GM21786 (cell line): ENCODE measurements around the gene DCC.

ENCODE experiments used
- ATAC-seq: cut with Tn5 transposase; IDR thresholded peaks from one replicate; pipeline ENCODE4 v1.9.1; 2021; ENCODE audit not compliant: unreplicated experiment

Gene DCC

DNA sequence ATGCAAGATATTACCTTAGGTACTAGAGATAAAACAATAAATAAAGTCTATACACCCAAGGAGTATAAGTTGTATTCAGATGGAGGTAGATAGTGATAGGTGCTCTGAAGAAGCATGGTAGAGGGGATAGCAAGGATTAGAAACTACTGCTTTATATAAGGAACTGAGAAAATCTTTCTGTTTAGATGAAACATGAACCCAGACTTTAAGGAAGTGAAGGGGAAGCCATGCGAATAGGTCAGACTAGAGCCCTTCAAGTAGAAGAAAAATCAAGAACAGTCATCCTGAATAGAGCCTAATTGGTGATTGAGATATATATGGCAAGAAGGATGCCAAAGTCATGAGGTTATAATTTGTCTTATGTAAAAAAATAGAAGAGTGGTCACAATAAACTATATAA, 984.4 kb downstream of the DCC start:
- no peak for ATAC-seq

DNA sequence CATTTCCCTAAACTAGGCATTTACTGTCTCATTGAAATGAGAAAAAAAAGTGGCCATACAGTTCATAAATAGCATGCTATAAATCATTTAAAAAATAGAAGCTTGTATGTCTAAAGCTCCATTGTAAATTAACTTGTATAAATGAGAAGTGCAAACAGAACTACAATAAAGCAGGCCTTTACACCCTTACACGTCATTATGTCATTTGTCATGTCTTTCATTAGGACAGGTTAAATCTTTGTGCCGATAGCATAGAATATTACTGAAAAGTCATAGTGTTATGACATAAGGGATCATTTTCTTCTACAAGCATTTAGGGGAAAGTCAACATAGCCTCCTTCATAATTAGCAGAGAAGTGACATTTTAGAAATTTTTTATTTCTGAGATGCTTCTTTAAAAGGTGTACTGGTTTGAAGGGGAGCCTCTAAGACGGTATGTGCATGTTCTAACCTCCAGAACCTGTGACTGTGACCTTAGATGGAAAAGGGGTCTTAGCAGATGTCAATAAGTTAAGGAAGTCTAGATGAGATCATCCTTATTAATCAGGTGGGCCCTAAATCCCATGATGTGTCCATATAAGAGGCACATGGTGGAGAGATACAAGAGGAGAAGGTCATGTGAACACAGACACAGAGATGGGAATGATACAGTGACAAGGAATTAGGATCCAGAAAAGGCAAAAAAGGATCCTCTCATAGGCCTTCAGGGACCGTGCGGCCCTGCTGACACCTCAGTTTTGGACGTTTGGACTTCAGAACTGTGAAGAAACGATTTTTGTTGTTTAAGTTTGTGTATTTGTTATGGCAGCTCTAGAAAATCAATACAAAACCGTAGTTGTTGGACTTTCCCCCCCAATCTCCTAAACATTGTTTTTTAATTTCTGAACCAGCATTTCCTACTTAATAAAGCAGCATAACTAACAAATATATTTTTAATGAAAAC, 1020.8 kb downstream of the DCC start:
- ATAC-seq: no peak

DNA sequence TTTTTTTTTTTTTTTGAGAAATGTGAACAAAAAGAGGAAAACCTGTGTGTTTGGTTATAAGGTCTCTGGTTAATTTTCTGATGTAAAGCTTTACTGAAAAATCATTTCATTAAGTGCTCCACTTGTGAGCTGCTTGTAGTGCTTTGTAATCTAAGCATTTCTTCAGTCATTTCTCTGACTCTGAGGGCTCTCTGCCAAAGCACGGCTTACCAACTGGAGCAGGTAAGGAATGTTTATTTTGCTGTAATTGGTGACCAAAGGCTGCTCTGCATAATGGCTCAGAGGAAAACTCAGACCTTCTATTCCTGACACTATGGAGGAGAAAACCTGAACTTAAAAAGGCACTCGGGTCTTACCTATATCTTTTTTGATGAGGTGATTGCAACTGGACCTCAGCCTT, 1035.6 kb downstream of the DCC start:
- ATAC-seq: no peak

DNA sequence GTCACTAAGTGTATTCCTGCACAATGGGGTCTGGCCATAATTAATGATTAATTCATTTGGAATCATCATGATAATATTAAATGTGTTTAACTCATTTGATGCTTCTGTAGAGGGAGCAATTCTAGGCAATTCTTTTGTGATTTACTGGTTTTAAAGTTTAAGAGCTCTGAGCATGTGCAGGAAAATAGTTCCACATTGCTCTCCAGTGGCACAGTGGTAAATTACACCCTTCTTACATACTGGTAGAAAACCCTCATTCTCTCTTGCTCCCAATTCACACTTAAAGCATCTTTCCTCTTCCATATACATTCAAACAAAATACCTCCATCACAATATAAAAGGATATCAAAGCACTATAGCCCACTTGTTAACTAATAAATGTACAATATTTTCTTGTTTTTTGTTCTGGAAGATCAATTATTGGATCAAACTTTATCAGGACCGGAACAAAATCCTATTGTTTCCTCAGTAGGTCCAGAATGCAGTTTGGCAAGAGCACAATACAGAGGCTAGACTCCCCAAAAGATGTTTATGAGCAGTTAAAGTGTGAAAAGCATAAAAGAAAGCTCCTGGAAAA, 1040.2 kb downstream of the DCC start:
- ATAC-seq: no peak

DNA sequence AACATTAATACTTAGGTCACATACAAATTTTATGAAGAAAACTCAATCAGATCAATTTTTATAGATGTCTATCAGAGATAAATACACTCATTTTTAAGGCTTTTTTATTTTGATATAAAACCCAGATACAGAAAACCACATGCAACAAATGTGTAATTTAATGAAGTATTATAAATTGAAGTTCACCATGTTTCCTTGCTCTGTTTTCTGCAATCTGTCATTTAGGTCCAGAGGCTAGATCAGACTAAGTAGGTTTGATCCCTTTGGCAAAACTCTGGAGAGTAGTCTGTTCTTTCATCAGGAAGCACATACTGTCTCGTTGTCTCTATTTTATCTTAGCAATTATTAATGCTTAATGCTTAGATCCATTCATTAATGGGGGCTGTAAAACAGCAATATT, 1042.9 kb downstream of the DCC start:
- no peak for ATAC-seq

DNA sequence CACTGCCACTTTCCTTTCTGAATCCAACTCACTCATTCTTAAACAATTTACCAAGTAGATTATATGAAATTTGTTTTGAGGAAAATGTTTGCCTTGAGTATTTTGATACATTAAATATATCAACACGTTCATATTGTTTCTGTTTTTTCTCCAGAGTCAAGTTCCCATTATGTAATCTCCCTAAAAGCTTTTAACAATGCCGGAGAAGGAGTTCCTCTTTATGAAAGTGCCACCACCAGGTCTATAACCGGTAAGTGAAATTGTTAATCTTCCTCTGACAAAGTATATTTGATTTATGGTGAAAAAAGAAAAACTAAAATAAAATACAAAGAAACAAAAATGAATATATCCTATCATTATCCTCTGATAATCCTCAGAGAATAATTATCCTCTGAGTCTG, 1045.9 kb downstream of the DCC start:
- no peak for ATAC-seq

DNA sequence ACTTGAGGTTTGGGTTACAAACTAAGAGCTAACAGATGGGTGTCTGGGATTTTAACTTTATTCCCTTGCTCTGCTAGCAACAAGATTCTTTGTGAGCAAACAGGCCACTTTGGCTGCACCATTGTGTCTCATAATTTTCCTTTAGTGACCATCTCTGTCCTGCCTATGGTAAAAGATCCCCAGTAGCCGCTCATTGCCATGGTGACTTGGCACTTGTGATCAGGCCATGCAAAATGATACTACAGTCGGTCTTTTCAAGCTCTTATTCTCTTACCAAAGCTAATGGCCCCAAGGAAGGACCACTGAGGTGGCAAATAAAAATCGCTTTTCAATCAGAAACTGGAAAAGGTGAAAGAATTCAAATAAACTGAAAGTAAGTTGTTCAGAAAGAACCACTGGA, 1047.6 kb downstream of the DCC start:
- ATAC-seq: no peak

DNA sequence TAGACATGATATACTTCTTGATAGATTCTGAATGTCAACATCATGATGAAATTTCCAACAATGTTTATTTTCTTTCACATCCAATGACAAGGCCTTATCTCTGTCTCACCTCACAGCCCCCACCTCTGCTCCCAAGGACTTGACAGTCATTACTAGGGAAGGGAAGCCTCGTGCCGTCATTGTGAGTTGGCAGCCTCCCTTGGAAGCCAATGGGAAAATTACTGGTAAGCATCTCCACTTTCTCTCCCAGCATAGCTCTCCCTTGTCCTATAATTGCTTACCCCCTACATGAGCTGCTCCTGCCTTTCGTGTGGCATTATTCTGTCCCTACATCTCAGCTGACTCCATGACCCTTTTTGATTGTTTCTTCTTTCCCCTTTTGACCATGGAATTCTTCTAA, 1062.7 kb downstream of the DCC start:
- no peak for ATAC-seq

DNA sequence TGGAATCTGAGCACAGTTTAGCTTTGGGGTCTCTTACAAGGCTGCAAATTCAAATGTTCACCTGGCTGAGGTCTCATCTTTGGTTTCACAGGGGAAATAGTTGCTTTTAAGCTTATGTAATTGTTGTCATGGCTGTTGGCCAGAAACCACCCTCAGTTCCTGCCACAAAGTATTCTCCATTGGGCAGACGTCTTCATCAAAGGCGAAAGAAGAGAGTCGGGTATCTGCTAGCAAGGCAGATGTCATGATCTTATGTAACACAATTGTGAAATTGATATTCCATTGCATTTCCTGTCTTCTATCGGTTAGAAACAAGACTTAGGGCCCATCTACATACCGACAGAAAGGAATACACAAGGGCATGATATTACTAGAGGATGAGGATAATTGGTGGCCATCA, 1068.3 kb downstream of the DCC start:
- ATAC-seq: no peak

DNA sequence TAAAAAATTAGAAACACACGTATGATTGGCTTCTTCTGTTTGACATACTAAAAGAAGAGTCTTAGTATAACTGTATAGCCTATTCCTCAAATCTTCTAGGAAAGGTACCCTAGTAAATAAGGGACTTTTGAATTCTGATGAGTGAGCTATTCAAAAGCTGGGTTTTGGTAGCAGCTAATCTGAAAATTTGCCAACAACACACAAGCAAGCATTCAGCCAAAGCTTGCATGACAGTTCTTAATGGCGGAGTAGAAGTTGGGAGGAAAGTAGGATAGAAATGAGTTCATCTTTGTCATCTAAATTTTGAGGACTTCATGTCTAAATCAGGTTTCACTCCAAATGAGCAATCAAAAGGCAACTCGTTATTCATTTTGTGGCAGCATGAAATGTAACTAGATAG, 1071.5 kb downstream of the DCC start:
- no peak for ATAC-seq

DNA sequence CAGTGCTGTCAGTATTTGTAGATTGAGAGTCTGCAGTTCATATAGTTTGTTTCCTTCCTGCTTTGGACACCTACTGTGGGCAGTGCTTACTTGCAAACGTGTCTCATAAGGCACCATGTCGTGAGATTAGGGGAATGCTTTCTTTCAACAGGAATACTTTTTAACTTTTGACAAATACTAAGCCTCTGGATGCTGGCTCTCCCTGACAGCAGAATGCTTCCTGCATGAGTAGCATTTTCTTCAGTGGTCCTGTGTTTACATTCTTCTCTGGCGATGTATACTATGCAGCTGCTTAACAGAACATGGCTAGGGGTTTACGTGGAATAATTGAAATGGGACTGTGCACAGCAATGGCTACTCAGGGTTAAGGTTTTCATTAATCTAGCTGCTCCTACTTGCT, 1077.0 kb downstream of the DCC start:
- no peak for ATAC-seq

DNA sequence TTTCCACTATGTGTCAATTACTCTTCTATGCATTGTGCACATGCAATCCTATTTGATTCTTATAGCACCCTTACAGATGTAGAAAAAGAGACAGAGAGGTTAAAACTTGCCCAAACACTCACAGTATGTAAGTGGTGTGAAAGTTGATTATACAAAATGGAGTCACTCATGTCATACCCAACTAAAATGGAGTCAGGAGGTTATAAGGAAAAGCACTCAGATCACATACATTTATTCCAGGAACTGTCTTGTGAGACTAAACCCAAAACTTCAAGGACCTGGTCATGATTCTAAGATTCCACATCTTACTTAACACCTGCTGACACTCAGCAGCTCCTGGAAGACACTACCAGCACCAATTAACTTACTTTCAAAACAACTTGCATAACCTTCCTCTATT, 1081.9 kb downstream of the DCC start:
- ATAC-seq: no peak

DNA sequence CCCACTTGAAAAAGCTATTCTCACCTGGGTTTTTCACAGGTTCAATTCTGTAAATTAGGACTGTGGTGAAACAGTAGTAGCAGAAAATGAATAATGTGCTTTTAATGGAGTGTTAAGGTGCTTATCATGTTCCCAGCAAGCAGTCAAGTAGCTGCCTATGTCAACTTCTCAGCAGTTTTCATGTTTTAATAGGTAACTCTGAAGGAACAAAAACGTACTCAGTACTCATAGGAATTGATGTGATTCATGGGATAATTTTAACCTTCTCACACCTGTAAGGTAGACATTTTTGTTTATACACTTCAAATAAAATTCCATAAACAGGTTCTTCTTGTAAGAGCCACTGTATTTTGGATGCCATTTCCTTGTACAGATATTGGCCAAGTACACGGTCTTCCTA, 1082.9 kb downstream of the DCC start:
- no peak for ATAC-seq

DNA sequence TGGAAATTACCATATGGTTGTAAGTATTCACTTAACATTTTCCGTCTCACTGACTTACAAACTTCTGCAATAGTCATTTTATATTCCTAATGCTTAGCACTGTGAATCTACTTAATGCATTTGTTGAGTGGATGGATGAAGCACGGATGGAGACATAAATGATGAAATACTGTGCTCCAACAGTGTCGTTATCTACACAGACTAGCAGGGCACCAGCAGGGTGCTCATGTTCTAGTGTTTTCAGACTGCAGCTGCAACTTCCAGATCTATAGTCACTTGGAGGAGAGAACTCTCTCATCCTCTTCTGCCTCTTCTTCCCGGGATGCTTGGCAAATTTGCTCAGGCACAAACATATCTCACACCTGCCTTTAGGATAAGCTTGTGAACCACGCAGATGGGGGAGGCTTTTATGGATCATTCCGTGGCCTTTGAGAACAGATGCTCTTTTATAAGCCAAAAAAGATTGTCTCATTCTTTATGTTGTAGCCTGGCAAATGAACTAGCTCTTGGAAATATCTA, 1086.7 kb downstream of the DCC start:
- ATAC-seq: no peak

DNA sequence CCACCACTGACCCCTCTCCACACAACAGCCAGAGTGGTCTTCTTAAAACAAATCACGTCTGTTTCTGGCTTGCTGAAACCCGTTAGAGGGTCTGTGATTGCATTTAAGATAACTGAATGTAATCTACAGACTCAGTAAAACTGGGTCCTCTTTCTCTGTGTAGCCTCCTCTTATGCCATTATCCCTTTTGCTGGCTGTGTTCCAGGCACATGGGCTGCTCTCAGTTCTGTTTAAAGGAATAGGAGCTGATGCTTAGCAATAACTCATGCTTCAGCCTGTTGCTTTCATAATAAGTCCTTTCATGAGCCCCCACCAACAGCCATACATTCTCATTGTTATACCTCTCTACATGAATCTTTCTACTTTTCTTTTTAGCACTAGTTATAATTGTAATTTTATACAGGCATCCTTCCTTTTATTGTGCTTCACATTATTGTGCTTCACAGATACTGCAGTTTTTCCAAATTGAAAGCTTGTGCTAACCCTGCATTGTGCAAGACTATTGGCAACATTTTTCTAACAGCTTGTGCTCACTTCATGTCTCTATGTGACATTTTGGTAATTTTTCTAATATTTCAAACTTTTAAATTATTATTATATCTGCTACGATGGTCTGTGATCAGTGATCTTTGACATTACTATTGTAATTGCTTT, 1101.9 kb downstream of the DCC start:
- ATAC-seq: no peak

DNA sequence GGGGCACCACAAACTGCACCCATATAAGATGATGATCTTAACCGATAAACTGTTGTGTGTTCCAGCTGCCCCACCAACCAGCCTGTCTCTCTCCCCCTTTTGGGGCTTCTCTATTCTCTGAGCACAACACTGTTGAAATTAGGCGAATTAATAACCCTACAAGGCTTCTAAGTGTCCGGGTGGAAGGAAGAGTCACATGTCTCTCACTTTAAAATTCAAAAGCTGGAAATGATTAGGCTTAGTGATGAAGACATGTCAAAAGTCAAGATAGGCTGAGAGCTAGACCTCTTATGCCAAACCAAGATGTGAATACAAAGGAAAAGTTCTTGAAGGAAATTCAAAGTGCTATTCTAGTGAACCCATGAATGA, 1102.4 kb downstream of the DCC start:
- ATAC-seq: no peak

DNA sequence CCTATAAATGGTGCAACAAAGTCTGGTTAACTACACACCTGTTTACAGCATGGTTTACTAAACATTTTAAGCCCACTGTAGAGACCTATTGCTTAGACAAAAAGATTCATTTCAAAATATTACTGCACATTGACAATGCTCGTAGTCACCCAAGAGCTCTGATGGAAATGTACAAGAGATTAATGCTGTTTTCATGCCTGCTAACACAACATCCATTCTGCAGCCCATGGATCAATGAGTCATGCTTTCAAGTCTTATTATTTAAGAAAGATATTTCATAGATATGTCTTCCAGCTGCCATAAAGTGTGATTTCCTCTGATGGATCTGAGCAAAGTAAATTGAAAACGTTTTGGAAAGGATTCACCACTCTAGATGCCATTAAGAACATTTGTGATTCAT, 1103.3 kb downstream of the DCC start:
- ATAC-seq: no peak

DNA sequence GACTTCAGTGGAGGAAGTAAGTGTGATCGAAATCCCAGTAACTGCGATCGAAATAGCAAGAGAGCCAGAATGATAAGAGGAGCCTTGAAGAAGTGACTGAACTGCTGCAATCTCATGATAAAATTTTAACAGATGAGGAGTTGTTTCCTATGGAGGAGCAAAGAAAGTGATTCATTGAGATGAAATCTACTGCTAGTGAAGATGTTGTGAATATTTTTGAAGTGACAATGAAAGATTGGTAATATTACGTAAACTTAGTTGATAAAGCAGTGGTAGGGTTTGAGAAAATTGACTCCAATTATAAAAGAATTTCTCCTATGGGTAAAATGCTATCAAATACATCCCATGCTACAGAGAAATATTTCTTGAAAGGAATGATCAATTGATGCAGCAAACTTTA, 1103.8 kb downstream of the DCC start:
- ATAC-seq: no peak

DNA sequence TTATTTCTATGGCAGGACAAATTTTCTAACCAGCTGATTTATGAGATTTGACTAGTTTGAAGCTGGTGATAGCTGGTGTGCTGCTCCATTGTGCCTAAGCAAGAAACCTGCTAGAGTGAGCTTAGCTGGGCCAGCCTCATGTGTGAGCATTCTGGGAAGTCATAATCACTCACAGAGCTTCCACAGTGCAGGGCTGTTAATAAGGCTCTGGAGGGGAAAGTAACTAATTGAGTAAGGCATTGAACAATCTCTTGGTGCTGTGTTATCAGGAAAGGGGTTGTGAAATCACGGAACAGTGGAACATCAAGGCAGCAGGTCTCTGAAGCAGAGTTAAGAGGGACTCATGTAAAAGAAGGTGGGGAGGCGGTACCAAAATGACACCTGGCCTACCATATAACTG, 1111.9 kb downstream of the DCC start:
- ATAC-seq: no peak

DNA sequence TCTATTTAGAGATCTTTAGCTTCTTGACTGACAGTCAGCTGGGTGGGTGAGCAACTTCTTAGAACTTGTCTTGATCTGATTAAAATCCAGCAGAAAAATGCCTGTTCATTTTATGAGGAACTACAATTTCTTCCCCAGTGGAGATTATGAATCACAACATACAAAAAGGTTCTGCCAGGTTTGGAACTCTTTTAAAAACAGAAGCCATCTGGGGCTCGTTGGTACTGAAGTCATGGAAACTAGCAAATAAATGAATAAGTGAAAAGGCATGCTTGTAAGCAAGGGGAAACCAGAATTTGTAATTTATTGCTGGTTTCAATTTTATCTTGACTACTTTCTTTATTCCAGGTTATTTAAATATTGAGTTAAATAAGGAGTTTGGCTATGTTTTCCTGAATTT, 1117.1 kb downstream of the DCC start:
- no peak for ATAC-seq

DNA sequence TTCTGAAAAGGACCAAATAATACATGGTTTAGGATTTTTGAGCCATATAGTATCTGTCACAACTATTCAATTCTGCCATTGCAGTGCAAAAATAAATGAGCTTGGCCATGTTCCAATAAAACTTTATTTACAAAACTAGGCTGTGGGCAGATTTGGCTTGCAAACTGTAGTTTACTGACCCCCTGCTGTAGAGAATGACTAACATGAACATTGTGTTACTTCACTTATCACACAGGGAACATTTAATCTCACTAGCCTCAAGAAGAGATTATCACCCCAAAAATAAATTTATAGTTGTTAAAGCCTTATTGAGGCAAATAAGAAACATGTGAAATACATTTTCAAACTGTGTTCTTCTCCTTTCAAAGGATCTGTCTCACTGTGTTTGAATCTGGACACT, 1118.3 kb downstream of the DCC start:
- ATAC-seq: no peak

DNA sequence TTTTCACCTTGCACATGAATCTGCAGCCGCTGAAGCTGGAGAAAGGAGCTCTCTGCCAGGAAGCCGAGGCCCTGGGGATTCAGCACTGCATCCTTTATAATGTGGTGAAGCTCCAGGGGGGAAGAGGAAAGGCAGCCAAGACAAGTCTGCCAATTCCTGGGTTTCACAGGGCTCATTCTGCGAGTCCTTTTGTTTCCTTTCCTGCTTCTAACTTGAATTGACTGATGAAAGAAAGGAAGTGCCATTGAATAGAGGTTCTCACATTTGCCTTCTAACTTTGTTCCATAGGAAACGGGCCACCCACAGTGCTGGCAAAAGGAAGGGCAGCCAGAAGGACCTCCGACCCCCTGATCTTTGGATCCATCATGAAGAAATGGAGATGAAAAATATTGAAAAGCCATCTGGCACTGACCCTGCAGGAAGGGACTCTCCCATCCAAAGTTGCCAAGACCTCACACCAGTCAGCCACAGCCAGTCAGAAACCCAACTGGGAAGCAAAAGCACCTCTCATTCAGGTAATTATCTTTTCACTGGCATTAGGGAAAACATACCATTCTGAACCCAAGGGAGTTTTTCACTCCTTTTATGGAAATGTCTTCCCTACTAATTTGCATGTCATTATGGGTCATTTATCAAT, 1119.1 kb downstream of the DCC start:
- no peak for ATAC-seq
